Measurements from ENCODE around the gene KIF2A.

Gene KIF2A

GRCh38 chr5:62386824-62387223 lies 80.8 kb downstream of the KIF2A start:
- DNase-seq = no peak

- no peak for DNase-seq
These were observed 89.4 kb downstream of the KIF2A start for GRCh38 chr5:62395210-62395950.

DNA sequence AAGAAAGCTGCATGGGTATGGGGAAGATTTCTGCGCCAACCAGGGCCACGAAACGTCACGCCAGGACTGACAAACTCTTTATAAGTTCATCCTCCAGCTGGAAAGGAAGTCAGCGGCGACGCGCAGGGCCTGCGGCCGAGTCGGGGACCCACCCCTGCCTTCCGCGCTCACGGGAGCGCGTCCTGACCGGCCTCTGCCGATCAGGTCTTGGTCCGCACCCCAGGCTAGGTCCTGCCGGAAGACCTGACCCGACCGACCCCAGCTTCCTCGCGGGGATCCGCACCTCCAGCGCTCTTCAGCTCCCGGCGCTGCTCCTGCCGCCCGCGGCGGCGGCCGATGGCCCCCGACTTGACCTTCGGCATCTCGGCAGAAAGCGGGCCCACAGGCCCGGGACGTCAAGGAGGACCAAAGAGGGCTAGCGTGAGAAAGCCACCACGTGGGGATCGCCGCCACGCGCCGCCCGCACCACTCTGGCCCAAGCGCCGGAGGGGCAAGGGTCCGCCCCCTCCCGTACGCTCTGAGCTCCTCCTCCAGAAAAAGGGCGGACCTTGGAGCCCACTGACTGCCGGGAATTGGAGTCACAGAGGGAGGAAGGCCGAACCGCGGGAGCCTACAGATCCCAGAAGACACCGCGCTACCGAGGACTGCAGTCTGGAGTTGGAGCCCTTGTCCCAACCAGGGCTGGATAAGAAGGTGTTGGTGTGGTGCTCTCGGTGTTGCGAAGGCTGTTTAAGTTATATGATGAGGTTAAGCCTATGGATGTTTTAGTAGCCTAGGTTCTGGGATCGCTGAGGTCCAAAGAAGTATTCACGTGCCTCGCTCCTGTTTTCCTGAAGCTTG lies 97.6 kb downstream of the KIF2A start, which contains the start of gene DIMT1:
Gene DIMT1, minus strand, starts transcription at position 495 of the 840 bp plus-strand sequence. Its CDS starts 133 bp downstream, at position 362.
- peak; percentile 95 to 98 for DNase-seq

GRCh38 chr5:62412549-62413329 lies 106.7 kb downstream of the KIF2A start, which contains the start of gene IPO11:
IPO11 (plus strand) TSS chr5:62412763; CDS start chr5:62437280, 24,517 bp downstream.
- peak; percentile 97 to 98 for DNase-seq

- no peak for DNase-seq
These were observed 107.7 kb downstream of the KIF2A start for GRCh38 chr5:62413711-62414110.

DNA sequence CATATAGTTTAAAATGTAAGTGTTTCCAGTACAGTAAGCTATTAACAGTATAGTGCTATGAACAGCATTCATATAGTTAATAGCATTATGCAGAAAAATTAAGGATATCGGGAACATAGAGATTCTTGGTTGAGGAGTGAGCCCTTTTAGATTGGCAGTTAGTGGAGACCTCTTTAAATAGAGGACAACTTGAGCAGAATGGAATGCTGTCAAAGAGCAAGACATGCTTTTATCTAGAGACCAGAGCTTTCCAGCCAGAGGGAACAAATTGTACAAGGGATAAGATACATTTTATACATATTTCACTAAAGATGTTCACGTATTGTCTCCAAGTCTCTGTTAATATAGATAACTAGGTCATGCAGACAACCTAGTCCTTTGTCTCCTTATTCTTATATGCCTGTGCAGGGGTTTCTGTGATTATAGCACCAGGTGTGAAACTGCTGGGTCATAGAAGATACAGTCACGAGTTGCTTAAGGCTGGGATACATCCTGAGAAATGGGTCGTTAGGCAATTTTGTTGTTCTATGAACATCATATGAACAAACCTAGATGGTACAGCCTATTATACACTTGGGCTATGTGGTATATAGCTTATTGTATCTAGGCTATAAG lies 112.6 kb downstream of the KIF2A start:
- DNase-seq = no peak

DNA sequence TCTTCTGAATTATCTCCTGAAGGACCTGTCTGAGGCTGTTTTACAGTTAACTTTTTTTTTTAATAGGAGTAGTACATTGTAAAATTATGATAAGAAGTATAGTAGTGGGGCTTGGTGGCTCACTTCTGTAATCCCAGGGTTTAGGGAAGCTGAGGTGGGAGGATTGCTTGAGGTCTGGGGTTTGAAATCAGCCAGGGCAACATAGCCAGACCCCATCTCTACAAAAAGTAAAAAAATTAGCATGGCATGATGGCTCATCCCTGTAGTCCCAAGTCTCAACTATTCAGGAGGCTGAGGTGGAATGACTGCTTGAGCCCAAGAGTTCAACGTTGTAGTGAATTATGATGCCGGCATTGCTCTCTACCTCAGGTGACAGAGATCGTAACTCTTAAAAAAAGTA lies 113.6 kb downstream of the KIF2A start:
- no peak for DNase-seq

- DNase-seq = no peak
These were observed 115.4 kb downstream of the KIF2A start for GRCh38 chr5:62421414-62421813.

GRCh38 chr5:62424763-62425162 lies 118.8 kb downstream of the KIF2A start:
- DNase-seq = no peak

DNA sequence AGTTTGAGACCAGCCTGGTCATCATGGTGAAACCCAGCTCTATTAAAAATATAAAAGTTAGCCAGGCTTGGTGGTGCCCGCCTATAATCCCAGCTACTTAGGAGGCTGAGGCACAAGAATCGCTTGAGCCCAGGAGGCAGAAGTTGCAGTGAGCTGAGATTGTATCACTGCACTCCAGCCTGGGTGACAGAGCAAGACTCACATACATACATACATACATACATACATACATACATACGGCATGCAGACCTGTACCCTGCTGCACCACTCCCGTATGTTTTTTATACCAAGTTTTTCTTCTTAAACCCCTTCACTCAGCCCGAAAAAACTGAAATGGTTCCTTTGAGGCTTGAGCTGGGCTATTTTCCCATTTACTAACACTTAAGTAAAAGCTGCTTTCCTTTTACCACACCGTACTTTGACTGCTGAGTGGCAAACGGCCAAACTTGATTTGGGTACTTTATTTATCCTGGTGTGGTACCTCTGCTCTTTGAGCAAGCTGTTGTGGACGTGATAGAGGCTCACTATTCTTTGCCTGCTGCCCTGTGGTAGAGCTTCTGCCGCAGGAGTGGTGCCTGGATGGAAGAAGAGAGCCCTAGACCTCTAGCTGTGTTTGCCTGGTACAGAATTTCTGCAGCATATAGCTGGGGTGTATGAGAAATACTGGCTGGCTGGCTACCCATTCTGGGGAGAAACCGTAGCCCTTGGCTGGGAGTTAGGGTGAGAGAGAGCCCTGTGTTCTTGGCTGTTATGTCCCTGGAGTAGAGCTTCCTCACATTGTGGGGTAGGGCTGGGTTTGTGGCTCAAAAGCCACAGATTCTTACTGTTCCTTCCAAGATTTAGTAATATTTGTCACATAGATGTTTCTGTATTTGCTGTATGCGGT lies 126.0 kb downstream of the KIF2A start:
- DNase-seq = no peak

- no peak for DNase-seq
These were observed 126.6 kb downstream of the KIF2A start for GRCh38 chr5:62432621-62433064.

Measured in hippocampal formation (tissue), 2 donors.